CD14-positive monocyte (primary cell): ENCODE results near the gene IGHMBP2. TPM values are rescaled to one million over a fixed set of nuclear protein-coding genes. Genes with fewer than 3 reads are reported as not detected.
A peak's percentile ranks its signal among the peaks of the same experiment; 100 is the strongest.

ENCODE experiments used
- DNase-seq, 3 donors: peaks; one replicate each; pipeline ENCODE4 v3.0.0-alpha.2; 2011 to 2022
- H2AFZ ChIP-seq: 2 replicates; pipeline ENCODE4 v1.6.0; 2012; ENCODE audit warnings: mild to moderate bottlenecking, low read depth, low read length, inconsistent platforms; ENCODE audit not compliant: insufficient read depth, poor library complexity, severe bottlenecking
- H3K27ac ChIP-seq, 2 donors: 1 replicate in 1 of 2; 2 replicates in 1 of 2; pipeline ENCODE4 v1.5.1; 2012 to 2013; ENCODE audit warnings: low read length in 2 of 2, control low read depth in 1 of 2, inconsistent platforms in 1 of 2, low read depth in 1 of 2, mild to moderate bottlenecking in 1 of 2
- H3K27me3 ChIP-seq, 2 donors: one replicate each; pipeline versions ENCODE4 v1.6.0 to v1.6.1; 2011 to 2013; ENCODE audit warnings: low read length in 2 of 2; ENCODE audit not compliant: control insufficient read depth in 2 of 2, insufficient read depth in 2 of 2
- H3K36me3 ChIP-seq, 2 donors: replicated peaks in 1 of 2; 1 replicate in 1 of 2; 2 replicates in 1 of 2; pipeline versions ENCODE4 v1.5.1 to v1.6.1; 2012 to 2013; ENCODE audit warnings: low read length in 2 of 2, control low read depth in 1 of 2, inconsistent platforms in 1 of 2, mild to moderate bottlenecking in 1 of 2; ENCODE audit not compliant: insufficient read depth in 2 of 2, control insufficient read depth in 1 of 2
- H3K4me1 ChIP-seq, 2 donors: 1 replicate in 1 of 2; 2 replicates in 1 of 2; pipeline versions ENCODE4 v1.5.1 to v1.6.1; 2012 to 2013; ENCODE audit warnings: low read length in 2 of 2, control low read depth in 1 of 2, inconsistent platforms in 1 of 2, mild to moderate bottlenecking in 1 of 2, moderate library complexity in 1 of 2; ENCODE audit not compliant: insufficient read depth in 2 of 2, control insufficient read depth in 1 of 2
- H3K4me2 ChIP-seq: replicated peaks from 2 replicates; pipeline ENCODE3; 2012; ENCODE audit warnings: low read length, moderate library complexity, mild to moderate bottlenecking; ENCODE audit not compliant: poor library complexity, severe bottlenecking; ENCODE audit errors: extremely low read depth
- H3K4me3 ChIP-seq, 3 experiments: fragments of 200-600 bp in 1 of 3; sonication (generic) in 1 of 3; replicated peaks in 1 of 3; 1 replicate in 2 of 3; 2 replicates in 1 of 3; pipeline ENCODE4 v1.5.1; 2011 to 2013; ENCODE audit warnings: low read length in 3 of 3, mild to moderate bottlenecking in 3 of 3, control low read depth in 2 of 3, low read depth in 2 of 3, inconsistent platforms in 1 of 3, moderate library complexity in 1 of 3
- H3K79me2 ChIP-seq: 2 replicates; pipeline ENCODE4 v1.6.0; 2012; ENCODE audit warnings: mild to moderate bottlenecking, control low read depth, inconsistent platforms, low read length, moderate library complexity; ENCODE audit not compliant: insufficient read depth
- H3K9ac ChIP-seq: 2 replicates; pipeline ENCODE4 v1.6.0; 2017; ENCODE audit warnings: low read length, mild to moderate bottlenecking; ENCODE audit not compliant: insufficient read depth, poor library complexity, severe bottlenecking
- H3K9me3 ChIP-seq, 2 donors: replicated peaks in 1 of 2; 1 replicate in 1 of 2; 2 replicates in 1 of 2; pipeline versions ENCODE4 v1.5.1 to v1.6.1; 2012 to 2013; ENCODE audit warnings: low read length in 2 of 2, control low read depth in 1 of 2; ENCODE audit not compliant: control insufficient read depth in 1 of 2, insufficient read depth in 1 of 2
- H4K20me1 ChIP-seq: 2 replicates; pipeline ENCODE4 v1.6.0; 2012; ENCODE audit warnings: mild to moderate bottlenecking, low read length, control low read depth, moderate library complexity; ENCODE audit not compliant: insufficient read depth
- H3K27ac Mint-ChIP-seq, 7 donors: one replicate each; pipeline ENCODE4 v1.8.0; 2020; ENCODE audit warnings: mild to moderate bottlenecking in 7 of 7, mixed read lengths in 7 of 7, moderate library complexity in 6 of 7, inconsistent platforms in 2 of 7
- H3K27me3 Mint-ChIP-seq, 3 donors: one replicate each; pipeline ENCODE4 v1.8.0; 2021 to 2022; ENCODE audit warnings: low read depth in 3 of 3, mild to moderate bottlenecking in 3 of 3, mixed read lengths in 3 of 3, moderate library complexity in 3 of 3, inconsistent platforms in 1 of 3
- H3K36me3 Mint-ChIP-seq, 2 donors: one replicate each; pipeline ENCODE4 v1.8.0; 2020; ENCODE audit warnings: mixed read lengths in 2 of 2, inconsistent platforms in 1 of 2, mild to moderate bottlenecking in 1 of 2
- H3K4me1 Mint-ChIP-seq: one replicate; pipeline ENCODE4 v1.8.0; 2020; ENCODE audit warnings: mild to moderate bottlenecking, mixed read lengths
- H3K4me3 Mint-ChIP-seq, 2 donors: one replicate each; pipeline ENCODE4 v1.8.0; 2020; ENCODE audit warnings: mild to moderate bottlenecking in 2 of 2, mixed read lengths in 2 of 2, moderate library complexity in 1 of 2
- H3K9me3 Mint-ChIP-seq, 7 donors: one replicate each; pipeline ENCODE4 v1.8.0; 2020 to 2022; ENCODE audit warnings: mixed read lengths in 7 of 7, mild to moderate bottlenecking in 6 of 7, moderate library complexity in 6 of 7, inconsistent platforms in 2 of 7
- WGBS: methylation state at CpG from one replicate; pipeline ENCODE4 v1.1.5; 2013; ENCODE audit warnings: missing lambda C conversion rate; ENCODE audit not compliant: insufficient coverage; 5-methylcytosine and 5-hydroxymethylcytosine counted together
- intact Hi-C, 2 donors: fragments of 100-400 bp; cut with micrococcal nuclease; formaldehyde crosslinking; loops; one replicate each; pipeline versions ENCODE4 v1.15.0 to v1.15.1; 2023
- polyA plus RNA-seq, 3 donors: library from polyadenylated mRNA; depleted of rRNA in 1 of 3; unstranded in 2 of 3; stranded (reverse) in 1 of 3; fragments of 300-500 nt in 2 of 3; fragments of >200 nt in 1 of 3; fragmentation: Illumina TruSeq in 2 of 3; gene quantifications; 1 replicate in 2 of 3; 2 replicates in 1 of 3; pipeline ENCODE4 v1.2.3, GENCODE V29; 2012 to 2021
- TF ChIP-seq, protein P1 (sequence below): fragments of 200-600 bp; IDR thresholded peaks from one replicate; pipeline ENCODE4 v1.8.0; 2022; ENCODE audit warnings: antibody characterized with exemption, mild to moderate bottlenecking

IGHMBP2 gene
- polyA plus RNA-seq, 3 donors = 3.9 to 14.9 (median 6.0) TPM

- peaks cover 4% of the 10 kb centered on the region for H4K20me1 ChIP-seq
- H3K4me2 ChIP-seq = no peak overlapping the region
- no peak overlapping the region for H3K4me3 ChIP-seq
- H3K27ac ChIP-seq = no peak overlapping the region
- Mint-ChIP-seq H3K27ac (peak overlapping the region in 1 of 7 donors; percentile 60), H3K4me1 (peaks cover 36% of the 10 kb centered on the region), H3K9me3 (peaks cover 2 to 9% (median 3%) of the 10 kb centered on the region in 7 donors), H3K27me3 (no peaks in the 10 kb centered on the region), H3K36me3 (peaks cover 61 to 83% of the 10 kb centered on the region in 2 donors), H3K4me3 (no peak overlapping the region)
- peaks cover 2 to 6% of the 10 kb centered on the region in 2 donors for H3K9me3 ChIP-seq
- H2AFZ ChIP-seq = no peak overlapping the region
- H3K36me3 ChIP-seq = peaks cover 55 to 79% of the 10 kb centered on the region in 2 donors
- H3K4me1 ChIP-seq = peaks cover 25 to 31% of the 10 kb centered on the region in 2 donors
- TF ChIP-seq, protein P1, sequence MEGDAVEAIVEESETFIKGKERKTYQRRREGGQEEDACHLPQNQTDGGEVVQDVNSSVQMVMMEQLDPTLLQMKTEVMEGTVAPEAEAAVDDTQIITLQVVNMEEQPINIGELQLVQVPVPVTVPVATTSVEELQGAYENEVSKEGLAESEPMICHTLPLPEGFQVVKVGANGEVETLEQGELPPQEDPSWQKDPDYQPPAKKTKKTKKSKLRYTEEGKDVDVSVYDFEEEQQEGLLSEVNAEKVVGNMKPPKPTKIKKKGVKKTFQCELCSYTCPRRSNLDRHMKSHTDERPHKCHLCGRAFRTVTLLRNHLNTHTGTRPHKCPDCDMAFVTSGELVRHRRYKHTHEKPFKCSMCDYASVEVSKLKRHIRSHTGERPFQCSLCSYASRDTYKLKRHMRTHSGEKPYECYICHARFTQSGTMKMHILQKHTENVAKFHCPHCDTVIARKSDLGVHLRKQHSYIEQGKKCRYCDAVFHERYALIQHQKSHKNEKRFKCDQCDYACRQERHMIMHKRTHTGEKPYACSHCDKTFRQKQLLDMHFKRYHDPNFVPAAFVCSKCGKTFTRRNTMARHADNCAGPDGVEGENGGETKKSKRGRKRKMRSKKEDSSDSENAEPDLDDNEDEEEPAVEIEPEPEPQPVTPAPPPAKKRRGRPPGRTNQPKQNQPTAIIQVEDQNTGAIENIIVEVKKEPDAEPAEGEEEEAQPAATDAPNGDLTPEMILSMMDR = no peak
- no peaks in the 10 kb centered on the region for H3K27me3 ChIP-seq
- H3K79me2 ChIP-seq = no peaks in the 10 kb centered on the region
- intact Hi-C loops = no loop called here
- DNase-seq = no peak
- H3K9ac ChIP-seq = no peak overlapping the region
- WGBS = 93% methylated on average over 17 of the region's 21 CpGs
Measured at GRCh38 chr11:68930991-68931855, 27.5 kb downstream of the IGHMBP2 start.

- Mint-ChIP-seq H3K27me3 (no peaks in the 10 kb centered on the region), H3K4me1 (peaks cover 34% of the 10 kb centered on the region), H3K36me3 (peaks cover 66 to 85% of the 10 kb centered on the region in 2 donors), H3K9me3 (peaks cover 0 to 3% (median 0%) of the 10 kb centered on the region in 7 donors), H3K27ac (peak overlapping the region in 1 of 7 donors; percentile 80), H3K4me3 (no peak overlapping the region)
- H3K4me2 ChIP-seq = no peak overlapping the region
- peaks cover 22 to 28% of the 10 kb centered on the region in 2 donors for H3K4me1 ChIP-seq
- DNase-seq = no peak
- no peak overlapping the region for H2AFZ ChIP-seq
- no peak overlapping the region for H3K27ac ChIP-seq
- intact Hi-C loops = no loop called here
- H3K9ac ChIP-seq = no peak overlapping the region
- H3K79me2 ChIP-seq = no peaks in the 10 kb centered on the region
- no peaks in the 10 kb centered on the region for H3K27me3 ChIP-seq
- no peak overlapping the region for H3K4me3 ChIP-seq
- H4K20me1 ChIP-seq = peaks cover 4% of the 10 kb centered on the region
- 97% methylated on average over 14 of the region's 17 CpGs for WGBS
- H3K36me3 ChIP-seq = peaks cover 60 to 84% of the 10 kb centered on the region in 2 donors
- TF ChIP-seq, protein P1 = no peak
- no peaks in the 10 kb centered on the region for H3K9me3 ChIP-seq
Measured at GRCh38 chr11:68931911-68932310, 28.2 kb downstream of the IGHMBP2 start.
